ENCODE results near the gene DNAH17.

GRCh38 chr17:78401246-78401645, 175.9 kb downstream of the DNAH17 start:
- TF ChIP-seq POLR2AphosphoS5 (IDR thresholded peaks at IDR 0.05) = peak; percentile 70
- TF ChIP-seq POLR2A (IDR thresholded peaks at IDR 0.05) = no peak
- no peak for TF ChIP-seq CTCF (IDR thresholded peaks at IDR 0.05)
